ENCODE measurements around the gene PROB1.

- TF ChIP-seq MLX (CRISPR knock-in tag; IDR thresholded peaks at IDR 0.05) (no peak), PBX2 (CRISPR knock-in tag; IDR thresholded peaks at IDR 0.05) (no peak), ESRRA (CRISPR knock-in tag; IDR thresholded peaks at IDR 0.05; ENCODE audit: low read depth) (no peak), TCF12 (IDR thresholded peaks at IDR 0.05) (no peak), TCF12 (CRISPR knock-in tag; IDR thresholded peaks at IDR 0.05) (no peak), ZNF253 (CRISPR knock-in tag; IDR thresholded peaks at IDR 0.05; ENCODE audit: borderline replicate concordance) (no peak), CTCF (CRISPR knock-in tag; IDR thresholded peaks at IDR 0.05) (no peak), EZH2 (conservative IDR thresholded peaks at IDR 0.05; ENCODE audit: low read depth, low read length) (no peak), REST (IDR thresholded peaks at IDR 0.05; ENCODE audit: borderline replicate concordance in 1 of 2, low read depth in 1 of 2, low read length in 2 of 2) (no peak), NFKBIZ (CRISPR knock-in tag; IDR thresholded peaks at IDR 0.05) (no peak), SRF (IDR thresholded peaks at IDR 0.05; ENCODE audit: low read depth, low read length) (no peak), SP4 (CRISPR knock-in tag; IDR thresholded peaks at IDR 0.05) (no peak), ATF6 (CRISPR knock-in tag; conservative IDR thresholded peaks at IDR 0.05) (no peak)
Measured at GRCh38 chr5:139410993-139411828, 16.3 kb upstream of the PROB1 start.
